ENCODE data around the gene THRB.

The THRB gene

DNA sequence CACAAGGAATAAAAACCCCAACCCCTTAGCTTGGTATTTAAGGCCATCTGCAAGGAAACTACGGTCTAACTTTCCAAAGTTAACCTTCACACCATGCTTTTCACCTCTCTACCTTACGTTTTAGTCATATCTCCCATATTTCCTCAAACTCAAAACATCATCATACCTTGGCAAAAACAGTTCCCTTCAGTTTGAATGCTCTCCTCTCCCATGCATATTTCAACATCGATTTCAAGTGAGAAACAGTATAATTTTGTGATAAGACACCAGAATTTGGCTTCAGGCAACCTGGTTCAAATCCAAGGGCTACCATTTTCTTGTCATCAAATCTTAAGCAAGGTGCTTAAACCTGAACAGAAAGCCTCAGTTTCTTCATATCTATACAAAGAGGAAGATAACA is 108.2 kb downstream of the THRB start (continued):
- TF ChIP-seq, protein P1, sequence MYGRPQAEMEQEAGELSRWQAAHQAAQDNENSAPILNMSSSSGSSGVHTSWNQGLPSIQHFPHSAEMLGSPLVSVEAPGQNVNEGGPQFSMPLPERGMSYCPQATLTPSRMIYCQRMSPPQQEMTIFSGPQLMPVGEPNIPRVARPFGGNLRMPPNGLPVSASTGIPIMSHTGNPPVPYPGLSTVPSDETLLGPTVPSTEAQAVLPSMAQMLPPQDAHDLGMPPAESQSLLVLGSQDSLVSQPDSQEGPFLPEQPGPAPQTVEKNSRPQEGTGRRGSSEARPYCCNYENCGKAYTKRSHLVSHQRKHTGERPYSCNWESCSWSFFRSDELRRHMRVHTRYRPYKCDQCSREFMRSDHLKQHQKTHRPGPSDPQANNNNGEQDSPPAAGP (tag by site-specific recombination; IDR thresholded peaks at IDR 0.05): no peak
- TF ChIP-seq ZNF626 (tag by site-specific recombination; IDR thresholded peaks at IDR 0.05): no peak
- TF ChIP-seq ZNF19 (tag by site-specific recombination; IDR thresholded peaks at IDR 0.05; ENCODE audit: low read depth): no peak
- TF ChIP-seq SP2 (tag by site-specific recombination; IDR thresholded peaks at IDR 0.05): no peak
- no peak for TF ChIP-seq GLIS2 (tag by site-specific recombination; IDR thresholded peaks at IDR 0.05)
- no peak for TF ChIP-seq ZNF24 (tag by site-specific recombination; IDR thresholded peaks at IDR 0.05)
- no peak for TF ChIP-seq FEZF1 (tag by site-specific recombination; IDR thresholded peaks at IDR 0.05)
- no peak for TF ChIP-seq ZNF623 (tag by site-specific recombination; IDR thresholded peaks at IDR 0.05)
- no peak for TF ChIP-seq ZNF654 (tag by site-specific recombination; IDR thresholded peaks at IDR 0.05; ENCODE audit: low read depth)

DNA sequence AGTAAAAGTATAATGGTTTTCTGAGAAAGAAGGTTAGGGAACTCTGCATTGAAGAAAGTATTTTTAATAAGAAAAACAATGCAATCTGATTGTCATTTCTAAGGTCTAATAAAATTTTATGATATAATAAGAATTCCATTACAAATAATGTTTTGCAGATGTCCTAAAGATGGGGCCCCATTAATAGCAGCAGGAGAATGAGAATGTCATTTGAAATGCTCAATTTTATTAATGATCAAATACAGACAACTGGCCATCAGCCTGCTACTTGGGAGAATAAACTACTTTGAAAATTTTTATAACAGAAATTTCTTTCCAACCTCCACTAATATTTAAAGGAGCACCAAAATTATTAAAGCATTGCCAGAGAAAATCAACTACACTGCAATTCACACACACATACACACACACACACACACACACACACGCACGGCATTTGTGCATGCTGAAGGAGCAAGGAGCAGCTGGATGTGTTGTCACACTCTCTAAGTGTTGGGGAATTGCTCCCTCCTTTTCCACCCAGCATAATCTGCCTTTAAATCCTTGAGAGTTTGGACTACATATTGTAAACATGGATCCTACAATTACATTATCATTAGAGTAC is 109.5 kb downstream of the THRB start:
- Histone ChIP-seq H3K4me1 (ENCODE audit: control insufficient read depth, insufficient read depth, low read length) (peaks cover 3% of the 10 kb centered on the region; the same call in 1 of the 2 replicates), H3K36me3 (ENCODE audit: control insufficient read depth in 2 of 2, insufficient read depth in 1 of 2, low read length in 2 of 2) (no peaks in the 10 kb centered on the region), H3K4me3 (ENCODE audit: low read depth, low read length) (no peak overlapping the region), H3K27ac (ENCODE audit: extremely low read depth, low read depth, low read length) (no peak overlapping the region), H3K9me3 (ENCODE audit: control insufficient read depth, insufficient read depth, low read depth, low read length) (no peaks in the 10 kb centered on the region)
- ChIA-PET CTCF (no interaction called here), POLR2A (no interaction called here)
- TF ChIP-seq, protein P2, sequence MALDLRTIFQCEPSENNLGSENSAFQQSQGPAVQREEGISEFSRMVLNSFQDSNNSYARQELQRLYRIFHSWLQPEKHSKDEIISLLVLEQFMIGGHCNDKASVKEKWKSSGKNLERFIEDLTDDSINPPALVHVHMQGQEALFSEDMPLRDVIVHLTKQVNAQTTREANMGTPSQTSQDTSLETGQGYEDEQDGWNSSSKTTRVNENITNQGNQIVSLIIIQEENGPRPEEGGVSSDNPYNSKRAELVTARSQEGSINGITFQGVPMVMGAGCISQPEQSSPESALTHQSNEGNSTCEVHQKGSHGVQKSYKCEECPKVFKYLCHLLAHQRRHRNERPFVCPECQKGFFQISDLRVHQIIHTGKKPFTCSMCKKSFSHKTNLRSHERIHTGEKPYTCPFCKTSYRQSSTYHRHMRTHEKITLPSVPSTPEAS (tag by site-specific recombination; IDR thresholded peaks at IDR 0.05): peak; percentile 45; the same call in 1 of the 2 replicates
- TF ChIP-seq, protein P3, sequence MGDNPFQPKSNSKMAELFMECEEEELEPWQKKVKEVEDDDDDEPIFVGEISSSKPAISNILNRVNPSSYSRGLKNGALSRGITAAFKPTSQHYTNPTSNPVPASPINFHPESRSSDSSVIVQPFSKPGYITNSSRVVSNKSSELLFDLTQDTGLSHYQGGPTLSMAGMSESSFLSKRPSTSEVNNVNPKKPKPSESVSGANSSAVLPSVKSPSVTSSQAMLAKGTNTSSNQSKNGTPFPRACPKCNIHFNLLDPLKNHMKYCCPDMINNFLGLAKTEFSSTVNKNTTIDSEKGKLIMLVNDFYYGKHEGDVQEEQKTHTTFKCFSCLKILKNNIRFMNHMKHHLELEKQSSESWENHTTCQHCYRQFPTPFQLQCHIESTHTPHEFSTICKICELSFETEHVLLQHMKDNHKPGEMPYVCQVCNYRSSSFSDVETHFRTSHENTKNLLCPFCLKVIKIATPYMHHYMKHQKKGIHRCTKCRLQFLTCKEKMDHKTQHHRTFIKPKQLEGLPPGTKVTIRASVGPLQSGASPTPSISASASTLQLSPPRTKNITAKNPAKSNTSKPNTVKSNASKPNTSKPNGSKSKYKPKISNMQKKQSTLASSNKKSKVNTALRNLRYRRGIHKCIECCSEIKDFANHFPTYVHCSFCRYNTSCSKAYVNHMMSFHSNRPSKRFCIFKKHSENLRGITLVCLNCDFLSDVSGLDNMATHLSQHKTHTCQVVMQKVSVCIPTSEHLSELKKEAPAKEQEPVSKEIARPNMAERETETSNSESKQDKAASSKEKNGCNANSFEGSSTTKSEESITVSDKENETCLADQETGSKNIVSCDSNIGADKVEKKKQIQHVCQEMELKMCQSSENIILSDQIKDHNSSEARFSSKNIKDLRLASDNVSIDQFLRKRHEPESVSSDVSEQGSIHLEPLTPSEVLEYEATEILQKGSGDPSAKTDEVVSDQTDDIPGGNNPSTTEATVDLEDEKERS (tag by site-specific recombination; IDR thresholded peaks at IDR 0.05): no peak
- TF ChIP-seq ZNF10 (tag by site-specific recombination; IDR thresholded peaks at IDR 0.05): no peak

DNA sequence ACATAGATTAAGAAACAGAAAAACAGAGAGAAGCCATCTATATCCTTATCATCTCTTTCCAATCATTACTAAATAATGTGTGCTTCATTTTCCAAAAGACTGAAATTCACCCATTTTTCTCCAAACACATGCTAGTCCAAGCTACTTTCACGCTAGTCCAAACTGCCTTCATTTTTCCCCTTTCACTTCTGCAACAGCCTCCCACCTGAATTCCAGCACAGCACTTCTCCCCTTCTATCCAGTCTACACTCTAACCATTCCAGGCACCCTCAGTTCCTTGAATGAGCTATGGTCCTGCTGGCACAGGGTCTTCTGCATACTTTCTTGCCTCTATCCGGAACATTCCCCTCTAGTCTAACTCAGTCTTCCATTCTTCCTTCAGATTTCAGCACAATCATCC is 112.0 kb downstream of the THRB start:
- Histone ChIP-seq H3K9me3 (ENCODE audit: control insufficient read depth, insufficient read depth, low read depth, low read length) (no peaks in the 10 kb centered on the region), H3K4me3 (ENCODE audit: low read depth, low read length) (no peak overlapping the region), H3K4me1 (ENCODE audit: control insufficient read depth, insufficient read depth, low read length) (peaks cover under 1% of the 10 kb centered on the region; the same call in 1 of the 2 replicates), H3K27ac (ENCODE audit: extremely low read depth, low read depth, low read length) (no peak overlapping the region), H3K36me3 (ENCODE audit: control insufficient read depth in 2 of 2, insufficient read depth in 1 of 2, low read length in 2 of 2) (no peaks in the 10 kb centered on the region)
- ChIA-PET CTCF (interaction anchor here (0.6 kb wide), 2 partner anchors 23 to 637 kb away, joined by 3 read pairs; no protein-coding TSS in a partner anchor), POLR2A (no interaction called here)
- TF ChIP-seq, protein P4, sequence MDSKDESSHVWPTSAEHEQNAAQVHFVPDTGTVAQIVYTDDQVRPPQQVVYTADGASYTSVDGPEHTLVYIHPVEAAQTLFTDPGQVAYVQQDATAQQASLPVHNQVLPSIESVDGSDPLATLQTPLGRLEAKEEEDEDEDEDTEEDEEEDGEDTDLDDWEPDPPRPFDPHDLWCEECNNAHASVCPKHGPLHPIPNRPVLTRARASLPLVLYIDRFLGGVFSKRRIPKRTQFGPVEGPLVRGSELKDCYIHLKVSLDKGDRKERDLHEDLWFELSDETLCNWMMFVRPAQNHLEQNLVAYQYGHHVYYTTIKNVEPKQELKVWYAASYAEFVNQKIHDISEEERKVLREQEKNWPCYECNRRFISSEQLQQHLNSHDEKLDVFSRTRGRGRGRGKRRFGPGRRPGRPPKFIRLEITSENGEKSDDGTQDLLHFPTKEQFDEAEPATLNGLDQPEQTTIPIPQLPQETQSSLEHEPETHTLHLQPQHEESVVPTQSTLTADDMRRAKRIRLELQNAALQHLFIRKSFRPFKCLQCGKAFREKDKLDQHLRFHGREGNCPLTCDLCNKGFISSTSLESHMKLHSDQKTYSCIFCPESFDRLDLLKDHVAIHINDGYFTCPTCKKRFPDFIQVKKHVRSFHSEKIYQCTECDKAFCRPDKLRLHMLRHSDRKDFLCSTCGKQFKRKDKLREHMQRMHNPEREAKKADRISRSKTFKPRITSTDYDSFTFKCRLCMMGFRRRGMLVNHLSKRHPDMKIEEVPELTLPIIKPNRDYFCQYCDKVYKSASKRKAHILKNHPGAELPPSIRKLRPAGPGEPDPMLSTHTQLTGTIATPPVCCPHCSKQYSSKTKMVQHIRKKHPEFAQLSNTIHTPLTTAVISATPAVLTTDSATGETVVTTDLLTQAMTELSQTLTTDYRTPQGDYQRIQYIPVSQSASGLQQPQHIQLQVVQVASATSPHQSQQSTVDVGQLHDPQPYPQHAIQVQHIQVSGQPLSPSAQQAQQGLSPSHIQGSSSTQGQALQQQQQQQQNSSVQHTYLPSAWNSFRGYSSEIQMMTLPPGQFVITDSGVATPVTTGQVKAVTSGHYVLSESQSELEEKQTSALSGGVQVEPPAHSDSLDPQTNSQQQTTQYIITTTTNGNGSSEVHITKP (tag by site-specific recombination; IDR thresholded peaks at IDR 0.05): peak; percentile 55
- TF ChIP-seq ZNF366 (tag by site-specific recombination; conservative IDR thresholded peaks at IDR 0.05) (peak; percentile 53; the same call in 1 of the 2 replicates), ZNF600 (tag by site-specific recombination; IDR thresholded peaks at IDR 0.05) (peak; percentile 73), RBAK (tag by site-specific recombination; IDR thresholded peaks at IDR 0.05) (no peak), ZBTB20 (tag by site-specific recombination; IDR thresholded peaks at IDR 0.05) (0 out of 2 replicates have a peak, but pooled peaks have one; percentile 19), PRDM1 (tag by site-specific recombination; IDR thresholded peaks at IDR 0.05) (peak; percentile 72)
- TF ChIP-seq, protein P5, sequence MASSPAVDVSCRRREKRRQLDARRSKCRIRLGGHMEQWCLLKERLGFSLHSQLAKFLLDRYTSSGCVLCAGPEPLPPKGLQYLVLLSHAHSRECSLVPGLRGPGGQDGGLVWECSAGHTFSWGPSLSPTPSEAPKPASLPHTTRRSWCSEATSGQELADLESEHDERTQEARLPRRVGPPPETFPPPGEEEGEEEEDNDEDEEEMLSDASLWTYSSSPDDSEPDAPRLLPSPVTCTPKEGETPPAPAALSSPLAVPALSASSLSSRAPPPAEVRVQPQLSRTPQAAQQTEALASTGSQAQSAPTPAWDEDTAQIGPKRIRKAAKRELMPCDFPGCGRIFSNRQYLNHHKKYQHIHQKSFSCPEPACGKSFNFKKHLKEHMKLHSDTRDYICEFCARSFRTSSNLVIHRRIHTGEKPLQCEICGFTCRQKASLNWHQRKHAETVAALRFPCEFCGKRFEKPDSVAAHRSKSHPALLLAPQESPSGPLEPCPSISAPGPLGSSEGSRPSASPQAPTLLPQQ (tag by site-specific recombination; IDR thresholded peaks at IDR 0.05): no peak
